IPS DF 6.9 (cell line): ENCODE data around the gene COL4A1.

Source experiments
- DNase-seq: peaks from one replicate; pipeline ENCODE4 v3.0.0-alpha.2; 2013; ENCODE audit warnings: low read depth, low spot score
- H3K27ac ChIP-seq: one replicate; pipeline ENCODE4 v1.5.1; 2013; ENCODE audit warnings: low read length, control low read depth
- H3K27me3 ChIP-seq: 2 replicates; pipeline ENCODE4 v1.6.1; 2013; ENCODE audit warnings: mild to moderate bottlenecking, low read length; ENCODE audit not compliant: control insufficient read depth, insufficient read depth
- H3K36me3 ChIP-seq: 2 replicates; pipeline ENCODE4 v1.6.1; 2013; ENCODE audit warnings: low read length; ENCODE audit not compliant: control insufficient read depth, insufficient read depth
- H3K4me1 ChIP-seq: 2 replicates; pipeline ENCODE4 v1.6.1; 2013; ENCODE audit warnings: low read length; ENCODE audit not compliant: control insufficient read depth, insufficient read depth
- H3K4me3 ChIP-seq: 2 replicates; pipeline ENCODE4 v1.5.1; 2013; ENCODE audit warnings: mild to moderate bottlenecking, low read length
- H3K9me3 ChIP-seq: 2 replicates; pipeline ENCODE4 v1.6.1; 2013; ENCODE audit warnings: low read length, inconsistent platforms; ENCODE audit not compliant: control insufficient read depth, insufficient read depth
- WGBS: extraction: QIAGEN DNeasy Blood & Tissue Kit; methylation state at CpG from one replicate; pipeline ENCODE4 v1.1.7; 2013; ENCODE audit warnings: mixed read lengths, missing lambda C conversion rate; ENCODE audit not compliant: insufficient read length, insufficient coverage; 5-methylcytosine and 5-hydroxymethylcytosine counted together

Gene COL4A1

GRCh38 chr13:110228936-110229904, 77.7 kb downstream of the COL4A1 start:
- Histone ChIP-seq H3K36me3 (no peaks in the 10 kb centered on the region), H3K4me3 (no peak overlapping the region), H3K27me3 (no peaks in the 10 kb centered on the region), H3K27ac (no peak overlapping the region), H3K9me3 (no peaks in the 10 kb centered on the region), H3K4me1 (no peaks in the 10 kb centered on the region)
- WGBS = no CpG with 5 or more reads among the region's 15 CpGs
- no peak for DNase-seq

GRCh38 chr13:110227864-110228643, 78.9 kb downstream of the COL4A1 start:
- Histone ChIP-seq H3K9me3 (no peaks in the 10 kb centered on the region), H3K4me1 (no peaks in the 10 kb centered on the region), H3K27ac (no peak overlapping the region), H3K4me3 (no peak overlapping the region), H3K27me3 (no peaks in the 10 kb centered on the region), H3K36me3 (no peaks in the 10 kb centered on the region)
- WGBS = no CpG with 5 or more reads among the region's 28 CpGs
- no peak for DNase-seq

- H3K27me3 ChIP-seq = no peaks in the 10 kb centered on the region
- H3K9me3 ChIP-seq = no peaks in the 10 kb centered on the region
- DNase-seq = no peak
- no peak overlapping the region for H3K4me3 ChIP-seq
- H3K4me1 ChIP-seq = no peaks in the 10 kb centered on the region
- H3K27ac ChIP-seq = no peak overlapping the region
- no peaks in the 10 kb centered on the region for H3K36me3 ChIP-seq
- WGBS = no CpG with 5 or more reads among the region's 3 CpGs
Measured at GRCh38 chr13:110227416-110227815, 79.5 kb downstream of the COL4A1 start.

GRCh38 chr13:110225609-110226574, 81.1 kb downstream of the COL4A1 start:
- Histone ChIP-seq H3K27me3 (no peaks in the 10 kb centered on the region), H3K9me3 (no peaks in the 10 kb centered on the region), H3K4me3 (no peak overlapping the region), H3K27ac (no peak overlapping the region), H3K36me3 (no peaks in the 10 kb centered on the region), H3K4me1 (no peaks in the 10 kb centered on the region)
- no peak for DNase-seq
- no CpG with 5 or more reads among the region's 12 CpGs for WGBS

GRCh38 chr13:110225003-110225402, 82.0 kb downstream of the COL4A1 start:
- no peak overlapping the region for H3K4me3 ChIP-seq
- H3K27ac ChIP-seq = no peak overlapping the region
- no peak for DNase-seq
- no peaks in the 10 kb centered on the region for H3K27me3 ChIP-seq
- no CpG with 5 or more reads among the region's 11 CpGs for WGBS
- no peaks in the 10 kb centered on the region for H3K36me3 ChIP-seq
- no peaks in the 10 kb centered on the region for H3K9me3 ChIP-seq
- H3K4me1 ChIP-seq = no peaks in the 10 kb centered on the region

- no peaks in the 10 kb centered on the region for H3K4me1 ChIP-seq
- H3K27ac ChIP-seq = no peak overlapping the region
Measured at GRCh38 chr13:110224519-110224918, 82.4 kb downstream of the COL4A1 start.

GRCh38 chr13:110221406-110222117, 85.4 kb downstream of the COL4A1 start:
- H3K9me3 ChIP-seq = no peaks in the 10 kb centered on the region
- no peaks in the 10 kb centered on the region for H3K36me3 ChIP-seq
- H3K4me3 ChIP-seq = no peak overlapping the region
- no peak for DNase-seq
- no peak overlapping the region for H3K27ac ChIP-seq
- WGBS = no CpG with 5 or more reads among the region's 18 CpGs
- H3K27me3 ChIP-seq = no peaks in the 10 kb centered on the region
- no peaks in the 10 kb centered on the region for H3K4me1 ChIP-seq

More at GRCh38 chr13:110224519-110224918, 82.4 kb downstream of the COL4A1 start:
- no peaks in the 10 kb centered on the region for H3K27me3 ChIP-seq
- no peaks in the 10 kb centered on the region for H3K9me3 ChIP-seq
- no peak for DNase-seq
- H3K4me3 ChIP-seq = no peak overlapping the region
- H3K36me3 ChIP-seq = no peaks in the 10 kb centered on the region
- no CpG with 5 or more reads among the region's 8 CpGs for WGBS

GRCh38 chr13:110220471-110220870, 86.5 kb downstream of the COL4A1 start:
- no peaks in the 10 kb centered on the region for H3K4me1 ChIP-seq
- DNase-seq = no peak
- no peak overlapping the region for H3K27ac ChIP-seq
- WGBS = no CpG with 5 or more reads among the region's 7 CpGs
- H3K9me3 ChIP-seq = no peaks in the 10 kb centered on the region
- H3K36me3 ChIP-seq = no peaks in the 10 kb centered on the region
- H3K4me3 ChIP-seq = no peak overlapping the region
- no peaks in the 10 kb centered on the region for H3K27me3 ChIP-seq

- H3K27ac ChIP-seq = no peak overlapping the region
- no peaks in the 10 kb centered on the region for H3K4me1 ChIP-seq
- H3K4me3 ChIP-seq = no peak overlapping the region
- WGBS = no CpG with 5 or more reads among the region's 21 CpGs
- H3K27me3 ChIP-seq = no peaks in the 10 kb centered on the region
- H3K36me3 ChIP-seq = no peaks in the 10 kb centered on the region
- DNase-seq = no peak
- no peaks in the 10 kb centered on the region for H3K9me3 ChIP-seq
Measured at GRCh38 chr13:110218581-110219201, 88.3 kb downstream of the COL4A1 start.
